NCI-H524 treated with DMSO at 0.1 percent for 48 hours (cell line): ENCODE measurements around the gene KANSL1.
"Not testable (repeated sequence)": the region's sequence is repeated elsewhere in the genome, so short reads cannot be mapped to it uniquely, and the experiment has no call there.

Experiments used
- DNase-seq: peaks from one replicate; lab custom pipeline; 2025; lab: John Stamatoyannopoulos, UW

KANSL1 gene

DNA sequence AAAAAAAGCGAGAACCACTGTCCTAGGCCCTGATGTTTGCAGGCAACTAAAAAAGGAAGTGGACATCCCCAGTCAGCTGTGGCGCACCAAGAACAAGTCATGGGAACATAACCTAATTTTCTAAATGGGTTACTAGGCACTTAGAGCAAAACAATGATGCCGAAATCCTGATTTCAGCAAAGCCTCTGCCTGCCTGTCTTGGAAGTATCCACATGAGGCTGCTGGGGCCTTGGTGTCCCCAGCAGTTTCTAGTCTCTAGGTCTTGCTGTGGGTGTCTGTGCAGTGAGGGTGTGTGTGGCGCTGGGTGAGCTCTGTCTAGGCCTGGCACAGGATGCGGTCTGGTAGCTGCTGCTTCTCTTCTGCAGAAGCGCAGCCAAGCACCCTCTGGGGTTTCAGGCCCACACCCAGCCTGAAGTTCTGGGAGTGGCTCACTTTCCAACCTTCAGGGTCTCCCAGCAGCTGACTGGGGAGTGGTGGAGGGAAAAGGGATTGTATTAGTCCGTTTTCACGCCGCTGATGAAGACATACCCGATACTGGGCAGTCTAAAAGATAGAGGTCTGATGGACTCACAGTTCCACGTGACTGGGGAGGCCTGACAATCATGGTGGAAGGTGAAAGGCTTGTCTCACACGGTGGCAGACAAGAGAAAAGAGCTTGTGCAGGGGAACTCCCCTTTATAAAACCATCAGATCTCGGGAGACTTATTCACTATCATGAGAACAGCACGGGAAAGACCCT, 173.0 kb downstream of the KANSL1 start:
- DNase-seq = no peak

DNA sequence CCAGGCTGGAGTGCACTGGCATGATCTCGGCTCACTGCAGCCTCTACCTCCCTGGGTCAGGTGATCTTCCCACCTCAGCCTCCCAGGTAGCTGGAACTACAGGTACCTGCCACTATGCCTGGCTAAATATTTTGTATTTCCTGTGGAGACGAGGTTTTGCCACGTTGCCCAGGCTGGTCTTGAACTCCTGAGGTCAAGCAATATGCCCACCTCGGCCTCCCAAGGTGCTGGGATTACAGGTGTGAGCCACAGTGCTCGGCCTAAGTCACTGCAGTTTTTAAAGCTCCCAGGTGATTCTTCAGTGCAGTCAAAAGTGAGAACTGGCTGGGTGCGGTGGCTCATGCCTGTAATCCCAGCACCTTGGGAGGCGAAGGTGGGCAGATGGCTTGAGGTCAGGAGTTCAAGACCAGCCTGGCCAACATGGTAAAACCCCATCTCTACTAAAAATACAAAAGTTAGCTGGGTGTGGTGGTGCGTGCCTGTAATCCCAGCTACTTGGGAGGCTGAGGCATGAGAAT, 173.8 kb downstream of the KANSL1 start:
- DNase-seq = not testable (repeated sequence)

DNA sequence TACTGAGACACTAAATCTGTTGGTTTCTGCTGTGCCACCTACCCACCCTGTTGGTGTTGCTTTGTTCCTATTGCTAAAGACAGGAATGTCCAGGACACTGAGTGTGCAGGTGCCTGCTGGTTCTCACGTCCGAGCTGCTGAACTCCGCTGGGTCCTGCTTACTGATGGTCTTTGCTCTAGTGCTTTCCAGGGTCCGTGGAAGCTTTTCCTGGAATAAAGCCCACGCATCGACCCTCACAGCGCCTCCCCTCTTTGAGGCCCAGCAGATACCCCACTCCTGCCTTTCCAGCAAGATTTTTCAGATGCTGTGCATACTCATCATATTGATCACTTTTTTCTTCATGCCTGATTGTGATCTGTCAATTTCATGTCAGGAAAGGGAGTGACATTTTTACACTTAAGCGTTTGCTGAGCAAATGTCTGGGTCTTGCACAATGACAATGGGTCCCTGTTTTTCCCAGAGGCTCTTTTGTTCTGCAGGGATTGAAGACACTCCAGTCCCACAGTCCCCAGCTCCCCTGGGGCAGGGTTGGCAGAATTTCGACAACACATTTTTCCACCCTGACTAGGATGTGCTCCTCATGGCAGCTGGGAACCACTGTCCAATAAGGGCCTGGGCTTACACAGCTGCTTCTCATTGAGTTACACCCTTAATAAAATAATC, 179.6 kb downstream of the KANSL1 start:
- no peak for DNase-seq

DNA sequence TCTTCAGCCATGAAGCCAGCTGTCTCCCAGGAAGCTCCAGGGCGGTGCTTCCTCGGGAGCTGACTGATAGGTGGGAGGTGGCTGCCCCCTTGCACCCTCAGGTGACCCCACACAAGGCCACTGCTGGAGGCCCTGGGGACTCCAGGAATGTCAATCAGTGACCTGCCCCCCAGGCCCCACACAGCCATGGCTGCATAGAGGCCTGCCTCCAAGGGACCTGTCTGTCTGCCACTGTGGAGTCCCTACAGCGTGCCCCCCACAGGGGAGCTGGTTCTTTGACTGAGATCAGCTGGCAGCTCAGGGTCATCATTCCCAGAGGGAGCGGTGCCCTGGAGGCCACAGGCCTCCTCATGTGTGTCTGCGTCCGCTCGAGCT, 180.1 kb downstream of the KANSL1 start:
- DNase-seq = no peak

DNA sequence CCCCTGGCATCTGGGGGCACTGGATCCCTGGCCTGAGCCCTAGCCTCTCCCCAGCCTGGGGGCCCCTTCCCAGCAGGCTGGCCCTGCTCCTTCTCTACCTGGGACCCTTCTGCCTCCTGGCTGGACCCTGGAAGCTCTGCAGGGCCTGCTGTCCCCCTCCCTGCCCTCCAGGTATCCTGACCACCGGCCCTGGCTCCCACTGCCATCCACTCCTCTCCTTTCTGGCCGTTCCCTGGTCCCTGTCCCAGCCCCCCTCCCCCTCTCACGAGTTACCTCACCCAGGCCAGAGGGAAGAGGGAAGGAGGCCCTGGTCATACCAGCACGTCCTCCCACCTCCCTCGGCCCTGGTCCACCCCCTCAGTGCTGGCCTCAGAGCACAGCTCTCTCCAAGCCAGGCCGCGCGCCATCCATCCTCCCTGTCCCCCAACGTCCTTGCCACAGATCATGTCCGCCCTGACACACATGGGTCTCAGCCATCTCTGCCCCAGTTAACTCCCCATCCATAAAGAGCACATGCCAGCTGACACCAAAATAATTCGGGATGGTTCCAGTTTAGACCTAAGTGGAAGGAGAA, 180.6 kb downstream of the KANSL1 start:
- DNase-seq = no peak

DNA sequence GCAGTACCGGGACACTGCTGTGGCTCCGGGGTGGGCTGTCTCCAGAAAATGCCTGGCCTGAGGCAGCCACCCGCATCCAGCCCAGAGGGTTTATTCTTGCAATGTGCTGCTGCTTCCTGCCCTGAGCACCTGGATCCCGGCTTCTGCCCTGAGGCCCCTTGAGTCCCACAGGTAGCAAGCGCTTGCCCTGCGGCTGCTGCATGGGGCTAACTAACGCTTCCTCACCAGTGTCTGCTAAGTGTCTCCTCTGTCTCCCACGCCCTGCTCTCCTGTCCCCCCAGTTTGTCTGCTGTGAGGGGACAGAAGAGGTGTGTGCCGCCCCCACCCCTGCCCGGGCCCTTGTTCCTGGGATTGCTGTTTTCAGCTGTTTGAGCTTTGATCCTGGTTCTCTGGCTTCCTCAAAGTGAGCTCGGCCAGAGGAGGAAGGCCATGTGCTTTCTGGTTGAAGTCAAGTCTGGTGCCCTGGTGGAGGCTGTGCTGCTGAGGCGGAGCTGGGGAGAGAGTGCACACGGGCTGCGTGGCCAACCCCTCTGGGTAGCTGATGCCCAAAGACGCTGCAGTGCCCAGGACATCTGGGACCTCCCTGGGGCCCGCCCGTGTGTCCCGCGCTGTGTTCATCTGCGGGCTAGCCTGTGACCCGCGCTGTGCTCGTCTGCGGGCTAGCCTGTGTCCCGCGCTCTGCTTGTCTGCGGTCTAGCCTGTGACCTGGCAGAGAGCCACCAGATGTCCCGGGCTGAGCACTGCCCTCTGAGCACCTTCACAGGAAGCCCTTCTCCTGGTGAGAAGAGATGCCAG, 181.3 kb downstream of the KANSL1 start:
- no peak for DNase-seq

DNA sequence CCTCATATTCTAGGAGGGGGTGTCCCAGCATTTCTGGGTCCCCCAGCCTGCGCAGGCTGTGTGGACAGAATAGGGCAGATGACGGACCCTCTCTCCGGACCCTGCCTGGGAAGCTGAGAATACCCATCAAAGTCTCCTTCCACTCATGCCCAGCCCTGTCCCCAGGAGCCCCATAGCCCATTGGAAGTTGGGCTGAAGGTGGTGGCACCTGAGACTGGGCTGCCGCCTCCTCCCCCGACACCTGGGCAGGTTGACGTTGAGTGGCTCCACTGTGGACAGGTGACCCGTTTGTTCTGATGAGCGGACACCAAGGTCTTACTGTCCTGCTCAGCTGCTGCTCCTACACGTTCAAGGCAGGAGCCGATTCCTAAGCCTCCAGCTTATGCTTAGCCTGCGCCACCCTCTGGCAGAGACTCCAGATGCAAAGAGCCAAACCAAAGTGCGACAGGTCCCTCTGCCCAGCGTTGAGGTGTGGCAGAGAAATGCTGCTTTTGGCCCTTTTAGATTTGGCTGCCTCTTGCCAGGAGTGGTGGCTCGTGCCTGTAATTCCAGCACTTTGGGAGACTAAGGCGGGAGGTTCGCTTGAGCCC, 182.5 kb downstream of the KANSL1 start:
- DNase-seq = no peak

DNA sequence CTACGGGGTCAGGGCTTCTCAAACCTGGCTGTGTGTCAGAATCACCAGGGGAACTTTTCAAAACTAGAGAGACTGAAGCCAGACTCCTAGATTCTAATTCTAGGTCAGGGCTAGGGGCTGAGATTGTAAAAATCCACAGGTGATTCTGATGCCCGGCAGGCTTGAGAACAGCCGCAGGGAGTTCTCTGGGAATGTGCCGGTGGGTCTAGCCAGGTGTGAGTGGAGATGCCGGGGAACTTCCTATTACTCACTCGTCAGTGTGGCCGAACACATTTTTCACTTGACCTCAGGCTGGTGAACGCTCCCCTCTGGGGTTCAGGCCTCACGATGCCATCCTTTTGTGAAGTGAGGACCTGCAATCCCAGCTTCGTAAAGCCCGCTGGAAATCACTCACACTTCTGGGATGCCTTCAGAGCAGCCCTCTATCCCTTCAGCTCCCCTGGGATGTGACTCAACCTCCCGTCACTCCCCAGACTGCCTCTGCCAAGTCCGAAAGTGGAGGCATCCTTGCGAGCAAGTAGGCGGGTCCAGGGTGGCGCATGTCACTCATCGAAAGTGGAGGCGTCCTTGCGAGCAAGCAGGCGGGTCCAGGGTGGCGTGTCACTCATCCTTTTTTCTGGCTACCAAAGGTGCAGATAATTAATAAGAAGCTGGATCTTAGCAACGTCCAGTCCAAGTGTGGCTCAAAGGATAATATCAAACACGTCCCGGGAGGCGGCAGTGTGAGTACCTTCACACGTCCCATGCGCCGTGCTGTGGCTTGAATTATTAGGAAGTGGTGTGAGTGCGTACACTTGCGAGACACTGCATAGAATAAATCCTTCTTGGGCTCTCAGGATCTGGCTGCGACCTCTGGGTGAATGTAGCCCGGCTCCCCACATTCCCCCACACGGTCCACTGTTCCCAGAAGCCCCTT, 183.3 kb downstream of the KANSL1 start:
- DNase-seq = no peak

DNA sequence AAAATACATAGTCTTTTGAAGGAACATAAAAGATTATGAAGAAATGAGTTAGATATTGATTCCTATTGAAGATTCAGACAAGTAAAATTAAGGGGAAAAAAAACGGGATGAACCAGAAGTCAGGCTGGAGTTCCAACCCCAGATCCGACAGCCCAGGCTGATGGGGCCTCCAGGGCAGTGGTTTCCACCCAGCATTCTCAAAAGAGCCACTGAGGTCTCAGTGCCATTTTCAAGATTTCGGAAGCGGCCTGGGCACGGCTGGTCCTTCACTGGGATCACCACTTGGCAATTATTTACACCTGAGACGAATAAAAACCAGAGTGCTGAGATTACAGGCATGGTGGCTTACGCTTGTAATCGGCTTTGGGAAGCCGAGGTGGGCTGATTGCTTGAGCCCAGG, 184.6 kb downstream of the KANSL1 start:
- no peak for DNase-seq

DNA sequence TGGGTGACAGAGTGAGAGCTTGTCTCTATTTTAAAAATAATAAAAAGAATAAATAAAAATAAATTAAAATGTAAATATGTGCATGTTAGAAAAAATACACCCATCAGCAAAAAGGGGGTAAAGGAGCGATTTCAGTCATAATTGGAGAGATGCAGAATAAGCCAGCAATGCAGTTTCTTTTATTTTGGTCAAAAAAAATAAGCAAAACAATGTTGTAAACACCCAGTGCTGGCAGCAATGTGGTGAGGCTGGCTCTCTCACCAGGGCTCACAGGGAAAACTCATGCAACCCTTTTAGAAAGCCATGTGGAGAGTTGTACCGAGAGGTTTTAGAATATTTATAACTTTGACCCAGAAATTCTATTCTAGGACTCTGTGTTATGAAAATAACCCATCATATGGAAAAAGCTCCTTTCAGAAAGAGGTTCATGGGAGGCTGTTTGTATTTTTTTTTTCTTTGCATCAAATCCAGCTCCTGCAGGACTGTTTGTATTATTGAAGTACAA, 185.7 kb downstream of the KANSL1 start:
- DNase-seq = no peak

DNA sequence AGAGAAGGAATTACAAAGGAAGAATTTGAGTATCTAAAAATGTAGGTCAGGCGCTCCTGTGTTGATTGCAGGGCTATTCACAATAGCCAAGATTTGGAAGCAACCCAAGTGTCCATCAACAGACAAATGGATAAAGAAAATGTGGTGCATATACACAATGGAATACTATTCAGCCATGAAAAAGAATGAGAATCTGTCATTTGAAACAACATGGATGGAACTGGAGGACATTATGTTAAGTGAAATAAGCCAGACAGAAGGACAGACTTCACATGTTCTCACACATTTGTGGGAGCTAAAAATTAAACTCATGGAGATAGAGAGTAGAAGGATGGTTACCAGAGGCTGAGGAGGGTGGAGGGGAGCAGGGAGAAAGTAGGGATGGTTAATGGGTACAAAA, 187.1 kb downstream of the KANSL1 start:
- DNase-seq = not testable (repeated sequence)

DNA sequence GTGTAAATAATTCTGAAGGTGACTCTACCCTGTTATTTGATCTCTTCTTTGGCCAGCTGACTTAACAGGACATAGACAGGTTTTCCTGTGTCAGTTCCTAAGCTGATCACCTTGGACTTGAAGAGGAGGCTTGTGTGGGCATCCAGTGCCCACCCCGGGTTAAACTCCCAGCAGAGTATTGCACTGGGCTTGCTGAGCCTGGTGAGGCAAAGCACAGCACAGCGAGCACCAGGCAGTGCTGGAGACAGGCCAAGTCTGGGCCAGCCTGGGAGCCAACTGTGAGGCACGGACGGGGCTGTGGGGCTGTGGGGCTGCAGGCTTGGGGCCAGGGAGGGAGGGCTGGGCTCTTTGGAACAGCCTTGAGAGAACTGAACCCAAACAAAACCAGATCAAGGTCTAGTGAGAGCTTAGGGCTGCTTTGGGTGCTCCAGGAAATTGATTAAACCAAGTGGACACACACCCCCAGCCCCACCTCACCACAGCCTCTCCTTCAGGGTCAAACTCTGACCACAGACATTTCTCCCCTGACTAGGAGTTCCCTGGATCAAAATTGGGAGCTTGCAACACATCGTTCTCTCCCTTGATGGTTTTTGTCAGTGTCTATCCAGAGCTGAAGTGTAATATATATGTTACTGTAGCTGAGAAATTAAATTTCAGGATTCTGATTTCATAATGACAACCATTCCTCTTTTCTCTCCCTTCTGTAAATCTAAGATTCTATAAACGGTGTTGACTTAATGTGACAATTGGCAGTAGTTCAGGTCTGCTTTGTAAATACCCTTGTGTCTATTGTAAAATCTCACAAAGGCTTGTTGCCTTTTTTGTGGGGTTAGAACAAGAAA, 189.1 kb downstream of the KANSL1 start:
- no peak for DNase-seq

DNA sequence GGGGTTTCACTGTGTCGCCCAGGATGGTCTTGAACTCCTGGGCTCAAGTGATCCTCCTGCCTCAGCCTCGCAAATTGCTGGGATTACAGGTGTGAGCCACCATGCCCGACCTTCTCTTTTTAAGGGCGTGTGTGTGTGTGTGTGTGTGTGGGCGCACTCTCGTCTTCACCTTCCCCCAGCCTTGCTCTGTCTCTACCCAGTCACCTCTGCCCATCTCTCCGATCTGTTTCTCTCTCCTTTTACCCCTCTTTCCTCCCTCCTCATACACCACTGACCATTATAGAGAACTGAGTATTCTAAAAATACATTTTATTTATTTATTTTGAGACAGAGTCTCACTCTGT, 190.3 kb downstream of the KANSL1 start:
- no peak for DNase-seq

DNA sequence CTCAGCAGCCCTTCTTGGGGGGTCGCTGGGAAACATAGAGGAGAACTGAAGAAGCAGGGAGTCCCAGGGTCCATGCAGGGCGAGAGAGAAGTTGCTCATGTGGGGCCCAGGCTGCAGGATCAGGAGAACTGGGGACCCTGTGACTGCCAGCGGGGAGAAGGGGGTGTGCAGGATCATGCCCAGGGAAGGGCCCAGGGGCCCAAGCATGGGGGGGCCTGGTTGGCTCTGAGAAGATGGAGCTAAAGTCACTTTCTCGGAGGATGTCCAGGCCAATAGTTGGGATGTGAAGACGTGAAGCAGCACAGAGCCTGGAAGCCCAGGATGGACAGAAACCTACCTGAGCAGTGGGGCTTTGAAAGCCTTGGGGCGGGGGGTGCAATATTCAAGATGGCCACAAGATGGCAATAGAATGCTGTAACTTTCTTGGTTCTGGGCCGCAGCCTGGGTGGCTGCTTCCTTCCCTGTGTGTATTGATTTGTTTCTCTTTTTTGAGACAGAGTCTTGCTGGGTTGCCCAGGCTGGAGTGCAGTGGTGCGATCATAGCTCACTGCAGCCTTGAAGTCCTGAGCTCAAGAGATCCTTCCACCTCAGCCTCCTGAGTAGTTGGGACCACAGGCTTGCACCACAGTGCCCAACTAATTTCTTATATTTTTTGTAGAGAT, 190.8 kb downstream of the KANSL1 start:
- no peak for DNase-seq

DNA sequence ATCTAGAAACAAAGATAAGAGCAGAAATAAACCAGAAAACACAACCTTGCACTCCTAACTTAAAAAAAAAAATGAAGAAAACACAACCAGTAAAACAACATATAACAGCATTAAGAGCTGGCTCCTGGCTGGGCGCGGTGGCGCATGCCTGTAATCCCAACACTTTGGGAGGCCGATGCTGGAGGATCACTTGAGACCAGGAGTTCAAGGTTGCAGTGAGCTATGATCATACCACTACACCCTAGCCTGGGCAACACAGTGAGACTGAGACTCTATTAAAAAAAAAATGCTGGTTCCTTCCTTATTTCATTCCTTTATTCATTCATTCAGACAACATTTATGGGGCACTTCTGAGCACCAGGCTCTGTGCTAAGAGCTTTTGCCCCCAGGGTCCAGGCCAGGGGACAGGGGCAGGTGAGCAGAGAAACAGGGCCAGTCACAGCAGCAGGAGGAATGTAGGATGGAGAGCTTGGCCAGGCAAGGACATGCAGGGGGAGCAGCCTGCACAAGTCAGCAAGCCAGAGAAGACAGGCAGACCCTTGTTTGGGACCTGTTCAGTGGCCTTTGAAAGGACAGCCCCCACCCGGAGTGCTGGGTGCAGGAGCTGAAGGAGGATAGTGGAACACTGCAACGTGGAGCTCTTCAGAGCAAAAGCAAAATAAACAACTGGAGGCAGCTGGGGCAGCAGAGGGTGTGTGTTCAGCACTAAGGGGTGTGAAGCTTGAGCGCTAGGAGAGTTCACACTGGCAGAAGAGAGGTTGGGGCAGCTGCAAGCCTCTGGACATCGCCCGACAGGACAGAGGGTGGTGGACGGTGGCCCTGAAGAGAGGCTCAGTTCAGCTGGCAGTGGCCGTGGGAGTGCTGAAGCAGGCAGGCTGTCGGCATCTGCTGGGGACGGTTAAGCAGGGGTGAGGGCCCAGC, 191.6 kb downstream of the KANSL1 start:
- no peak for DNase-seq

DNA sequence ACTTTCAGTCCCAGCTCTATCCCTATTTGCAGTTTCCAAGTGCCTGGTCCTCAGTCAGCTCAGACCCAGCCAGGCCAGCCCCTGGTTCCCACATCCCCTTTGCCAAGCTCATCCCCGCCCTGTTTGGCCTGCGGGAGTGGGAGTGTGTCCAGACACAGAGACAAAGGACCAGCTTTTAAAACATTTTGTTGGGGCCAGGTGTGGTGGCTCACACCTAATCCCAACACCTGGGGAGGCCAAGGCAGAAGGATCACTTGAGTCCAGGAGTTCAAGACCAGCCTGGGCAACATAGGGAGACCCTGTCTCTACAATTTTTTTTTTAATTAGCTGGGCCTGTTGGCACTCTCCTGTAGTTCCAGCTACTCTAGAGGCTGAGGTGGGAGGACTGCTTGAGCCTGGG, 192.5 kb downstream of the KANSL1 start:
- DNase-seq = no peak

DNA sequence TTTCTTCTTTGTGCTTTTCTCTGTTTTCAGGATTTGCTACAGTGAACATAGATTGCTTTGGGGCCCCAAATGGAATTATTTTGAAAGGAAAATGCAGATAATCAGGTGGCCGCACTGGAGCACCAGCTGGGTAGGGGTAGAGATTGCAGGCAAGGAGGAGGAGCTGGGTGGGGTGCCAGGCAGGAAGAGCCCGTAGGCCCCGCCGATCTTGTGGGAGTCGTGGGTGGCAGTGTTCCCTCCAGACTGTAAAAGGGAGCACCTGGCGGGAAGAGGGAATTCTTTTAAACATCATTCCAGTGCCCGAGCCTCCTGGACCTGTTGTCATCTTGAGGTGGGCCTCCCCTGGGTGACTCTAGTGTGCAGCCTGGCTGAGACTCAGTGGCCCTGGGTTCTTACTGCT, 192.9 kb downstream of the KANSL1 start:
- DNase-seq = no peak

DNA sequence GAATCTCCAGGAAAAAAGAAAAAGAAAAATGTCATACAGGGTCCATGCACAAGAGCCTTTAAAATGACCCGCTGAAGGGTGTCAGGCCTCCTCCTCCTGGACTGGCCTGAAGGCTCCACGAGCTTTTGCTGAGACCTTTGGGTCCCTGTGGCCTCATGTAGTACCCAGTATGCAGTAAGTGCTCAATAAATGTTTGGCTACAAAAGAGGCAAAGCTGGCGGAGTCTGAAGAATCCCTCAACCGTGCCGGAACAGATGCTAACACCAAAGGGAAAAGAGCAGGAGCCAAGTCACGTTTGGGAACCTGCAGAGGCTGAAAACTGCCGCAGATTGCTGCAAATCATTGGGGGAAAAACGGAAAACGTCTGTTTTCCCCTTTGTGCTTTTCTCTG, 193.3 kb downstream of the KANSL1 start:
- no peak for DNase-seq
